Measurements from ENCODE around the gene PDC. TPM values are rescaled to one million over a fixed set of nuclear protein-coding genes. Genes with fewer than 3 reads are reported as not detected.

The PDC gene
- total RNA-seq, 1 donor from 2014 or later = not detected

DNA sequence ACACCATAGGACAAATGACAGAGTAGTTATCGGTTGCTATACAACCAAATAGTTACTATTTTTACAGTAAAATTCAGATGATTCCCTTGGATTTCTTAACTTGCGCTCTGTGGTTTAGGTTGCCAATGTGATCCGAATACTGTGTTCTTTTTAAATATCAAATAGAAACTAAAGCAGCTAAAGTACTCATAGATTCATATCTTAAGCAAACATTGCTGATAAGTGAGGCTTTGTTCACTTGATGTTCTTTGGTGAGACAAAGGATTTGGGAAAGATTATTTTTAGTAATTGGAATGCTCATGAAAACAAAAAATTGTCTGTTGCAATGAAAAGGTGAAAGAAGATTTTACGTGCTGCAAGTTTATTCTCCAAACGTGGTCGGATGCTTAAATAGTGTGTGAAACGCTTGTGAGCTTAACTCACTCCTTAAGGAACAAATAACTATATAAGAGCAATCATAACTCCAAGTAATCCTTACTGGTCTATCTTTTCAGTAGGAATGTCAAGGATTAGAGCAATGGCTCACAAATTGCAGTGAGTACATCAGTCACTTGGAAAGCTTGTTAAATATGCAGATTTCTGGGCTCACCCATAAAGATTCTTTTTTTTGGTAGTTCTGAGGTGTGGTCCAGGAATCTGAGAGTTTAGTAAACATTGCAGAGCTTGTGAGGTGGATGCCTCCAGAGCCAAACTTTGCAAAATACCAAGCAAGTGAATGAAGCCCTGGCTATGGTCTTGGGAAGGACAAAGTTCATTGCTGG, 31.8 kb upstream of the PDC start:
- Mint-ChIP-seq H3K27me3 (no peaks in the 10 kb centered on the region), H3K36me3 (no peaks in the 10 kb centered on the region), H3K4me1 (ENCODE audit: unreplicated experiment) (no peaks in the 10 kb centered on the region), H3K9me3 (no peaks in the 10 kb centered on the region), H3K27ac (no peak overlapping the region), H3K4me3 (no peak overlapping the region)
- no peak for DNase-seq (ENCODE audit: extremely low spot score, unreplicated experiment)
- TF ChIP-seq, protein P1, sequence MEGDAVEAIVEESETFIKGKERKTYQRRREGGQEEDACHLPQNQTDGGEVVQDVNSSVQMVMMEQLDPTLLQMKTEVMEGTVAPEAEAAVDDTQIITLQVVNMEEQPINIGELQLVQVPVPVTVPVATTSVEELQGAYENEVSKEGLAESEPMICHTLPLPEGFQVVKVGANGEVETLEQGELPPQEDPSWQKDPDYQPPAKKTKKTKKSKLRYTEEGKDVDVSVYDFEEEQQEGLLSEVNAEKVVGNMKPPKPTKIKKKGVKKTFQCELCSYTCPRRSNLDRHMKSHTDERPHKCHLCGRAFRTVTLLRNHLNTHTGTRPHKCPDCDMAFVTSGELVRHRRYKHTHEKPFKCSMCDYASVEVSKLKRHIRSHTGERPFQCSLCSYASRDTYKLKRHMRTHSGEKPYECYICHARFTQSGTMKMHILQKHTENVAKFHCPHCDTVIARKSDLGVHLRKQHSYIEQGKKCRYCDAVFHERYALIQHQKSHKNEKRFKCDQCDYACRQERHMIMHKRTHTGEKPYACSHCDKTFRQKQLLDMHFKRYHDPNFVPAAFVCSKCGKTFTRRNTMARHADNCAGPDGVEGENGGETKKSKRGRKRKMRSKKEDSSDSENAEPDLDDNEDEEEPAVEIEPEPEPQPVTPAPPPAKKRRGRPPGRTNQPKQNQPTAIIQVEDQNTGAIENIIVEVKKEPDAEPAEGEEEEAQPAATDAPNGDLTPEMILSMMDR (conservative IDR thresholded peaks at IDR 0.05) = no peak

DNA sequence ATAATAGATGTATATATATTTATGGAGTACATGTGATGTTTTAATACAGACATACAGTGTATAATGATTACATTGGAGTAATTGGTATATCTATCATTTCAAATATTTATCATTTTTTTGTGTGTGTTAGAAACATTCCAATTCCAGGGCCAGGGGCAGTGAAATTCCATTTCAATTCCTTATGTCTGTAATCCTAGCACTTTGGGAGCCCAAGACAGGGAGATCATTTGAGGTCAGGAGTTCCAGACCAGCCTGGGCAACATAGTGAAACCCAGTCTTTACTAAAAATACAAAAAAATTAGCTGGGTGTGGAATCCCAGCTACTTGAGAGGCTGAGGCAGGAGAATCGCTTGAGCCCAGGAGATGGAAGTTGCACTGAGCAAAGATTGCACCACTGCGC, 30.4 kb upstream of the PDC start:
- Mint-ChIP-seq H3K27me3 (no peaks in the 10 kb centered on the region), H3K9me3 (no peaks in the 10 kb centered on the region), H3K4me1 (ENCODE audit: unreplicated experiment) (no peaks in the 10 kb centered on the region), H3K4me3 (no peak overlapping the region), H3K27ac (no peak overlapping the region), H3K36me3 (no peaks in the 10 kb centered on the region)
- no peak for DNase-seq (ENCODE audit: extremely low spot score, unreplicated experiment)
- TF ChIP-seq, protein P1 (conservative IDR thresholded peaks at IDR 0.05) = no peak

DNA sequence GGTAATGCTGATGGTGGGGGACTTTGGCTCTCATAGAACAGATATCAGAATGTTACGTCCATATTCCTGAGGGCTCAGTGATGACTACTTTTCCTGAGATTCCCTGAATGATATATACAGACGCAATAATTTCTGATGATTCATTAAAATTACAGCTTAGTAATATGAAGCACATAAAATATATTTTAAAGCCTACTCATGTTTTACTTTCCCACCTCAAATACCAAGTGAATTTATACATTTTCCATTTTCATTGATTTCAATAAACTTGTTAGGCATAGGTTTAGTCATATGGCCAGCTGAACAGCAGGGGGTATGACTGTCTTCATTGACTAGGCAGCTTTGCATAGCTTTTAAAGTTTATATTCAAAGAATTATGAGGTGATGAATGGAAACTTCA, 26.2 kb upstream of the PDC start:
- no peak for DNase-seq (ENCODE audit: extremely low spot score, unreplicated experiment)
- Mint-ChIP-seq H3K9me3 (no peaks in the 10 kb centered on the region), H3K4me3 (no peak overlapping the region), H3K36me3 (no peaks in the 10 kb centered on the region), H3K4me1 (ENCODE audit: unreplicated experiment) (peaks cover 4% of the 10 kb centered on the region), H3K27ac (no peak overlapping the region), H3K27me3 (no peaks in the 10 kb centered on the region)
- TF ChIP-seq, protein P1 (conservative IDR thresholded peaks at IDR 0.05) = no peak

DNA sequence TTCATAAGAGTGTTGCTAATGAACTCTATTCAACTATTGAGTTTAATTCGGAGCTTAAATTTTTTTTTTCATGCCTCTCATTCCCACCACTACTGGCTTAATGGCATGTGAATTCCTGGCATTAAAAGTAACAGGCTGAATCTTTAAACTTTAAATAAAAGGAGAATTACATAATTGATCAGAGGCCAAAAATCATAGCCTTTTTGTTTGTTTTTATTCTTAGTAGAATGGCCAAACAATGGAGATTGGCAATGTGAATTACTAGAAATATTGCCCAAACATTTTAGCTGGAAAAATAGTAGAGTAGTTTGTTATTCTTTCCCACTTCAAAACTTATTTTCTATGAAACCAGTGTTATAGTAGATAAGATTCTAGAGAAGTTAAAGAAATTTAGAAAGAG, 25.1 kb upstream of the PDC start:
- H3K27me3 Mint-ChIP-seq = no peaks in the 10 kb centered on the region
- H3K4me1 Mint-ChIP-seq (ENCODE audit: unreplicated experiment) = peaks cover 4% of the 10 kb centered on the region
- H3K9me3 Mint-ChIP-seq = no peaks in the 10 kb centered on the region
- no peak for DNase-seq (ENCODE audit: extremely low spot score, unreplicated experiment)
- H3K27ac Mint-ChIP-seq = no peak overlapping the region
- TF ChIP-seq, protein P1 (conservative IDR thresholded peaks at IDR 0.05) = no peak
- no peaks in the 10 kb centered on the region for H3K36me3 Mint-ChIP-seq
- H3K4me3 Mint-ChIP-seq = no peak overlapping the region

DNA sequence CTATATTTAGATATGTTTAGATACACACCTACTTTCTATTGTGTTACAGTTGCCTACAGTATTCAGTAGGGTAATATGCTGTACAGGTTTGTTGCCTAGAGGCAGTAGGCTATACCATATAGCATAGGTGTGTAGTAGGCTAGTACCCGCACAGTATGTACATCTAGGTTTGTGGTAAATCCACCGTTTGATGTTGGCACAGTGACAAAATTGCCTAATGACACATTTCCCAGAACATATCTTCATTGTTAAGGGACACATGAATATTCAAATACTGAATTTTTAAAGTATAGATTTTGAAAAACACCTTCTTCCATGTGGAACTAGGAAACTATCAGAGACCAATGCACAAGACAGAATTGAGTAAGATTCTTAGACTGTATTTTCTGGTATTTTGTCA, 22.6 kb upstream of the PDC start:
- Mint-ChIP-seq H3K4me3 (no peak overlapping the region), H3K27me3 (no peaks in the 10 kb centered on the region), H3K27ac (no peak overlapping the region), H3K9me3 (no peaks in the 10 kb centered on the region), H3K4me1 (ENCODE audit: unreplicated experiment) (peaks cover 4% of the 10 kb centered on the region), H3K36me3 (no peaks in the 10 kb centered on the region)
- DNase-seq (ENCODE audit: extremely low spot score, unreplicated experiment) = no peak
- TF ChIP-seq, protein P1 (conservative IDR thresholded peaks at IDR 0.05) = no peak

Data from type B pancreatic cell (in vitro differentiated cells).